Measurements from ENCODE around the gene TMBIM6. TPM values are rescaled to one million over a fixed set of nuclear protein-coding genes. Genes with fewer than 3 reads are reported as not detected.
A peak's percentile ranks its signal among the peaks of the same experiment; 100 is the strongest.
"Not testable (repeated sequence)": the region's sequence is repeated elsewhere in the genome, so short reads cannot be mapped to it uniquely, and the experiment has no call there.

The TMBIM6 gene
- polyA plus RNA-seq, 2 donors: 169 to 252 TPM

GRCh38 chr12:49721355-49721754 is 20.0 kb upstream of the TMBIM6 start:
- not testable (repeated sequence) for H3K4me3 ChIP-seq (ENCODE audit: low read depth in 1 of 2, low read length in 2 of 2); H3K27ac ChIP-seq (ENCODE audit: low read depth in 2 of 2, low read length in 1 of 2); H3K4me1 ChIP-seq (ENCODE audit: control insufficient read depth in 2 of 2, insufficient read depth in 2 of 2, low read length in 1 of 2); H3K27me3 ChIP-seq (ENCODE audit: control insufficient read depth in 1 of 2, insufficient read depth in 2 of 2, low read length in 2 of 2); H3K36me3 ChIP-seq (ENCODE audit: control insufficient read depth in 2 of 2, insufficient read depth in 2 of 2, low read length in 1 of 2); H3K9me3 ChIP-seq (ENCODE audit: control insufficient read depth in 2 of 2, insufficient read depth in 1 of 2, low read depth in 1 of 2, low read length in 1 of 2)
- WGBS, 2 donors: 84 to 89% methylated on average over 3 of the region's 3 CpGs

GRCh38 chr12:49728446-49728845 is 12.9 kb upstream of the TMBIM6 start:
- Histone ChIP-seq H3K9me3 (ENCODE audit: control insufficient read depth in 2 of 2, insufficient read depth in 1 of 2, low read depth in 1 of 2, low read length in 1 of 2) (no peaks in the 10 kb centered on the region), H3K4me1 (ENCODE audit: control insufficient read depth in 2 of 2, insufficient read depth in 2 of 2, low read length in 1 of 2) (no peaks in the 10 kb centered on the region), H3K4me3 (ENCODE audit: low read depth in 1 of 2, low read length in 2 of 2) (no peak overlapping the region), H3K36me3 (ENCODE audit: control insufficient read depth in 2 of 2, insufficient read depth in 2 of 2, low read length in 1 of 2) (no peaks in the 10 kb centered on the region), H3K27me3 (ENCODE audit: control insufficient read depth in 1 of 2, insufficient read depth in 2 of 2, low read length in 2 of 2) (no peaks in the 10 kb centered on the region), H3K27ac (ENCODE audit: low read depth in 2 of 2, low read length in 1 of 2) (no peak overlapping the region)
- 90 to 97% methylated on average over 3 of the region's 3 CpGs for WGBS, 2 donors

GRCh38 chr12:49730050-49730449 is 11.3 kb upstream of the TMBIM6 start:
- no peaks in the 10 kb centered on the region for H3K36me3 ChIP-seq (ENCODE audit: control insufficient read depth in 2 of 2, insufficient read depth in 2 of 2, low read length in 1 of 2)
- H3K4me1 ChIP-seq (ENCODE audit: control insufficient read depth in 2 of 2, insufficient read depth in 2 of 2, low read length in 1 of 2): peaks cover 0 to 2% of the 10 kb centered on the region in 2 donors
- no peak overlapping the region for H3K27ac ChIP-seq (ENCODE audit: low read depth in 2 of 2, low read length in 1 of 2)
- 73 to 80% methylated on average over 1 of the region's 1 CpG for WGBS, 2 donors
- no peak overlapping the region for H3K4me3 ChIP-seq (ENCODE audit: low read depth in 1 of 2, low read length in 2 of 2)
- H3K27me3 ChIP-seq (ENCODE audit: control insufficient read depth in 1 of 2, insufficient read depth in 2 of 2, low read length in 2 of 2): no peaks in the 10 kb centered on the region
- H3K9me3 ChIP-seq (ENCODE audit: control insufficient read depth in 2 of 2, insufficient read depth in 1 of 2, low read depth in 1 of 2, low read length in 1 of 2): no peaks in the 10 kb centered on the region

- Histone ChIP-seq H3K36me3 (ENCODE audit: control insufficient read depth in 2 of 2, insufficient read depth in 2 of 2, low read length in 1 of 2) (no peaks in the 10 kb centered on the region), H3K27me3 (ENCODE audit: control insufficient read depth in 1 of 2, insufficient read depth in 2 of 2, low read length in 2 of 2) (no peaks in the 10 kb centered on the region), H3K4me3 (ENCODE audit: low read depth in 1 of 2, low read length in 2 of 2) (no peak overlapping the region), H3K9me3 (ENCODE audit: control insufficient read depth in 2 of 2, insufficient read depth in 1 of 2, low read depth in 1 of 2, low read length in 1 of 2) (no peaks in the 10 kb centered on the region), H3K4me1 (ENCODE audit: control insufficient read depth in 2 of 2, insufficient read depth in 2 of 2, low read length in 1 of 2) (peaks cover 0 to 2% of the 10 kb centered on the region in 2 donors), H3K27ac (ENCODE audit: low read depth in 2 of 2, low read length in 1 of 2) (no peak overlapping the region)
- WGBS, 2 donors: 89 to 92% methylated on average over 3 of the region's 3 CpGs
Observed at GRCh38 chr12:49730568-49731101, 10.7 kb upstream of the TMBIM6 start.

- WGBS, 2 donors: 73 to 76% methylated on average over 10 of the region's 10 CpGs
- Histone ChIP-seq H3K9me3 (ENCODE audit: control insufficient read depth in 2 of 2, insufficient read depth in 1 of 2, low read depth in 1 of 2, low read length in 1 of 2) (no peaks in the 10 kb centered on the region), H3K4me1 (ENCODE audit: control insufficient read depth in 2 of 2, insufficient read depth in 2 of 2, low read length in 1 of 2) (peaks cover 0 to 2% of the 10 kb centered on the region in 2 donors), H3K36me3 (ENCODE audit: control insufficient read depth in 2 of 2, insufficient read depth in 2 of 2, low read length in 1 of 2) (no peaks in the 10 kb centered on the region), H3K27ac (ENCODE audit: low read depth in 2 of 2, low read length in 1 of 2) (no peak overlapping the region), H3K4me3 (ENCODE audit: low read depth in 1 of 2, low read length in 2 of 2) (no peak overlapping the region), H3K27me3 (ENCODE audit: control insufficient read depth in 1 of 2, insufficient read depth in 2 of 2, low read length in 2 of 2) (no peaks in the 10 kb centered on the region)
Observed at GRCh38 chr12:49733219-49734017, 7.9 kb upstream of the TMBIM6 start.

GRCh38 chr12:49734900-49735299 is 6.5 kb upstream of the TMBIM6 start:
- not testable (repeated sequence) for H3K36me3 ChIP-seq (ENCODE audit: control insufficient read depth in 2 of 2, insufficient read depth in 2 of 2, low read length in 1 of 2); H3K4me3 ChIP-seq (ENCODE audit: low read depth in 1 of 2, low read length in 2 of 2); H3K9me3 ChIP-seq (ENCODE audit: control insufficient read depth in 2 of 2, insufficient read depth in 1 of 2, low read depth in 1 of 2, low read length in 1 of 2); H3K27ac ChIP-seq (ENCODE audit: low read depth in 2 of 2, low read length in 1 of 2); H3K4me1 ChIP-seq (ENCODE audit: control insufficient read depth in 2 of 2, insufficient read depth in 2 of 2, low read length in 1 of 2); H3K27me3 ChIP-seq (ENCODE audit: control insufficient read depth in 1 of 2, insufficient read depth in 2 of 2, low read length in 2 of 2)
- WGBS, 2 donors: 96 to 97% methylated on average over 6 to 7 of the region's 7 CpGs

- not testable (repeated sequence) for H3K27me3 ChIP-seq (ENCODE audit: control insufficient read depth in 1 of 2, insufficient read depth in 2 of 2, low read length in 2 of 2)
Observed at GRCh38 chr12:49738721-49739120, 2.6 kb upstream of the TMBIM6 start.

GRCh38 chr12:49740277-49740676 is 1.1 kb upstream of the TMBIM6 start:
- H3K27me3 ChIP-seq (ENCODE audit: control insufficient read depth in 1 of 2, insufficient read depth in 2 of 2, low read length in 2 of 2); H3K27ac ChIP-seq (ENCODE audit: low read depth in 2 of 2, low read length in 1 of 2): not testable (repeated sequence)
- 91 to 95% methylated on average over 12 of the region's 12 CpGs for WGBS, 2 donors

More at GRCh38 chr12:49738721-49739120, 2.6 kb upstream of the TMBIM6 start:
- H3K27ac ChIP-seq (ENCODE audit: low read depth in 2 of 2, low read length in 1 of 2); H3K4me3 ChIP-seq (ENCODE audit: low read depth in 1 of 2, low read length in 2 of 2); H3K36me3 ChIP-seq (ENCODE audit: control insufficient read depth in 2 of 2, insufficient read depth in 2 of 2, low read length in 1 of 2); H3K9me3 ChIP-seq (ENCODE audit: control insufficient read depth in 2 of 2, insufficient read depth in 1 of 2, low read depth in 1 of 2, low read length in 1 of 2); H3K4me1 ChIP-seq (ENCODE audit: control insufficient read depth in 2 of 2, insufficient read depth in 2 of 2, low read length in 1 of 2): not testable (repeated sequence)
- WGBS, 2 donors: 88 to 95% methylated on average over 5 of the region's 5 CpGs

GRCh38 chr12:49741882-49742620 is 694 bp downstream of the TMBIM6 start:
- Histone ChIP-seq H3K9me3 (ENCODE audit: control insufficient read depth in 2 of 2, insufficient read depth in 1 of 2, low read depth in 1 of 2, low read length in 1 of 2) (no peaks in the 10 kb centered on the region), H3K4me1 (ENCODE audit: control insufficient read depth in 2 of 2, insufficient read depth in 2 of 2, low read length in 1 of 2) (no peaks in the 10 kb centered on the region), H3K36me3 (ENCODE audit: control insufficient read depth in 2 of 2, insufficient read depth in 2 of 2, low read length in 1 of 2) (no peaks in the 10 kb centered on the region), H3K27ac (ENCODE audit: low read depth in 2 of 2, low read length in 1 of 2) (peak overlapping the region; percentile 98 to 100), H3K27me3 (ENCODE audit: control insufficient read depth in 1 of 2, insufficient read depth in 2 of 2, low read length in 2 of 2) (no peaks in the 10 kb centered on the region), H3K4me3 (ENCODE audit: low read depth in 1 of 2, low read length in 2 of 2) (peak overlapping the region; percentile 67 to 80)
- WGBS, 2 donors: 0 to 1% methylated on average over 35 of the region's 35 CpGs

More at GRCh38 chr12:49740277-49740676, 1.1 kb upstream of the TMBIM6 start:
- H3K4me1 ChIP-seq (ENCODE audit: control insufficient read depth in 2 of 2, insufficient read depth in 2 of 2, low read length in 1 of 2); H3K4me3 ChIP-seq (ENCODE audit: low read depth in 1 of 2, low read length in 2 of 2); H3K36me3 ChIP-seq (ENCODE audit: control insufficient read depth in 2 of 2, insufficient read depth in 2 of 2, low read length in 1 of 2); H3K9me3 ChIP-seq (ENCODE audit: control insufficient read depth in 2 of 2, insufficient read depth in 1 of 2, low read depth in 1 of 2, low read length in 1 of 2): not testable (repeated sequence)

All from esophagus (tissue), 2 donors.